ENCODE measurements around the gene ACSS3.

Gene ACSS3

DNA sequence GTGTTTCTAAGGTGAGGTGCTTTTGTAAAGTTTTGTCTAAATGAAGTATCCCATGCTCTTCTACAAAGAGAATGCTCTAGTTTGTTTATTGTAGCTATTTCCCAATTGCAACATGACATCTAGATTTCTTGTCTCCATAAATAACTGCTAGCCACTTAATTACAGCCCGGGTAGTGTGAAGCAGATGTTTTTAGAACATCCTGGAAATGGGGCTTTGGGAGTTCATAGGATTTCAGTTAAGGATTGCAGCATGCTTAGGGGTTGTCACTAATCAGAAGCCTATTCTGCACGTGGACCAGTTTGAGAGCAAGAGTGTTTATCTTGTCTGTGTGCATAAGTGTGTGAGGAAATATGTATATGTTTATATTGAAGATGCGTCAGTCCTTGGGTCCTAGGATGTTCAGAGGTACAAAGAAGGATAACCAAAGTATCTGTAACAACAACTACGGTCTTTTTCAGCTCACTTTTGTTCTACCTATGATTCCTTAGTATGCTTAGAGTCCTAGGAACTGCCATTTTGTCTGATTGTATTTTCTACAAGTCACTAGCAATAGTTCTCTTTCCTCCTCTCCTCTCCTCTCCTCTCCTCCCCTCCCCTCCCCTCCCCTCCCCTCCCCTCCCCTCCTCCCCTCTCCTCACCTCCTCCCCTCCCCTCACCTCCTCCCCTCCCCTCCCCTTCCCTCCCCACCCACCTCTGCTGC, 135.3 kb downstream of the ACSS3 start:
- TF ChIP-seq FOXM1 (IDR thresholded peaks at IDR 0.05; ENCODE audit: borderline replicate concordance, low read depth) (no peak), CEBPB (IDR thresholded peaks at IDR 0.05) (no peak), YY1 (IDR thresholded peaks at IDR 0.05; ENCODE audit: low read depth) (no peak), RAD21 (IDR thresholded peaks at IDR 0.05; ENCODE audit: low read depth) (no peak), EGR1 (IDR thresholded peaks at IDR 0.05) (no peak), TAF1 (IDR thresholded peaks at IDR 0.05; ENCODE audit: low read depth) (no peak), ZBTB7A (IDR thresholded peaks at IDR 0.05; ENCODE audit: low read depth) (no peak), REST (IDR thresholded peaks at IDR 0.05; ENCODE audit: low read depth) (no peak), TCF12 (IDR thresholded peaks at IDR 0.05; ENCODE audit: low read depth) (no peak), USF1 (IDR thresholded peaks at IDR 0.05) (no peak), CREB1 (IDR thresholded peaks at IDR 0.05; ENCODE audit: low read depth) (no peak), EP300 (IDR thresholded peaks at IDR 0.05; ENCODE audit: borderline replicate concordance) (no peak), TEAD4 (IDR thresholded peaks at IDR 0.05) (no peak), NFIC (IDR thresholded peaks at IDR 0.05) (no peak)
- TF ChIP-seq, protein P1, sequence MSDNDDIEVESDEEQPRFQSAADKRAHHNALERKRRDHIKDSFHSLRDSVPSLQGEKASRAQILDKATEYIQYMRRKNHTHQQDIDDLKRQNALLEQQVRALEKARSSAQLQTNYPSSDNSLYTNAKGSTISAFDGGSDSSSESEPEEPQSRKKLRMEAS (IDR thresholded peaks at IDR 0.05) = no peak

- TF ChIP-seq ZBTB7A (IDR thresholded peaks at IDR 0.05; ENCODE audit: low read depth) = no peak
- TF ChIP-seq TAF1 (IDR thresholded peaks at IDR 0.05; ENCODE audit: low read depth) = no peak
- TF ChIP-seq YY1 (IDR thresholded peaks at IDR 0.05; ENCODE audit: low read depth) = no peak
- no peak for TF ChIP-seq FOXM1 (IDR thresholded peaks at IDR 0.05; ENCODE audit: borderline replicate concordance, low read depth)
- TF ChIP-seq TEAD4 (IDR thresholded peaks at IDR 0.05) = no peak
- no peak for TF ChIP-seq CREB1 (IDR thresholded peaks at IDR 0.05; ENCODE audit: low read depth)
- no peak for TF ChIP-seq USF1 (IDR thresholded peaks at IDR 0.05)
- TF ChIP-seq EP300 (IDR thresholded peaks at IDR 0.05; ENCODE audit: borderline replicate concordance) = no peak
- no peak for TF ChIP-seq EGR1 (IDR thresholded peaks at IDR 0.05)
- TF ChIP-seq CEBPB (IDR thresholded peaks at IDR 0.05) = no peak
- no peak for TF ChIP-seq REST (IDR thresholded peaks at IDR 0.05; ENCODE audit: low read depth)
- TF ChIP-seq, protein P1 (IDR thresholded peaks at IDR 0.05) = no peak
- TF ChIP-seq RAD21 (IDR thresholded peaks at IDR 0.05; ENCODE audit: low read depth) = no peak
- no peak for TF ChIP-seq TCF12 (IDR thresholded peaks at IDR 0.05; ENCODE audit: low read depth)
- TF ChIP-seq NFIC (IDR thresholded peaks at IDR 0.05) = no peak
Observed at GRCh38 chr12:81216739-81217138, 138.9 kb downstream of the ACSS3 start.

- TF ChIP-seq CREB1 (IDR thresholded peaks at IDR 0.05; ENCODE audit: low read depth) (no peak), TAF1 (IDR thresholded peaks at IDR 0.05; ENCODE audit: low read depth) (no peak), TCF12 (IDR thresholded peaks at IDR 0.05; ENCODE audit: low read depth) (no peak), EGR1 (IDR thresholded peaks at IDR 0.05) (no peak), CEBPB (IDR thresholded peaks at IDR 0.05) (no peak), RAD21 (IDR thresholded peaks at IDR 0.05; ENCODE audit: low read depth) (no peak), ZBTB7A (IDR thresholded peaks at IDR 0.05; ENCODE audit: low read depth) (no peak)
Observed at GRCh38 chr12:81221681-81222080, 143.8 kb downstream of the ACSS3 start.

DNA sequence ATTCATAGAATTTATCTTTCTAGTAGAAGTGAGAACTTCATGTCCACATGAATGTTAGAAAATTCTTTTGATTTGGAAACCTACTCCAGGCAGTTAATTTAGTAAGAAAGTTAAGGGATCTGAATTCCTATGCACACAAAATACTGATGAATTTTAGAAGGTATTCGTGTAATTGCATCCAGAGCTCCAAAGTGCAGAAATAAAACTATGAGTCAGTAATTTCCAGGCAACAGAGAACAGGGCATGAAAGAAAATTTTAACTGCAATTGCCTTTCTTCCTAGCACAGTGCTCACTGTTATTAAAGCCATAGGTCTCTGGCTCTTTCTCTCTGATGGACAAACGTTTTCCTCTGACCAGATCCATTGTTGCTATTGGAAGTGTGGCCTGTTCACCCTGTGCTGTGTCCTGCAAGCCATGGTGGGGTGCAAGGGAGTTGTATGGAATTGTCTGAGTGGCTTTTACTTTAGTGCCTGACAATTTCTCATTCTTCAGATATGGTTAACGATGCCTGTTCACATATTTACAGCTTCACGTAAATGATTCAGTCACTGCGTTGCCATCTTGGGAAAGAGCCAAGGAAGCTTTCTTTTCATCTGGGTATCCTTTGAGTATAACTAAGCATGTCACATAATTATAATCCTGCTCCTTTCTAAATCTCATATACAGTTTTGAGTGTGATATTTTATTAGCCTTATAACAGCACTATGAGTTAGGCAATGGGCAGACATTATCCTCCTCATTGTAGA, 145.1 kb downstream of the ACSS3 start:
- TF ChIP-seq TAF1 (IDR thresholded peaks at IDR 0.05; ENCODE audit: low read depth) (no peak), ZBTB7A (IDR thresholded peaks at IDR 0.05; ENCODE audit: low read depth) (no peak), EP300 (IDR thresholded peaks at IDR 0.05; ENCODE audit: borderline replicate concordance) (no peak), TEAD4 (IDR thresholded peaks at IDR 0.05) (no peak), USF1 (IDR thresholded peaks at IDR 0.05) (no peak), RAD21 (IDR thresholded peaks at IDR 0.05; ENCODE audit: low read depth) (no peak), REST (IDR thresholded peaks at IDR 0.05; ENCODE audit: low read depth) (no peak), NFIC (IDR thresholded peaks at IDR 0.05) (no peak), TCF12 (IDR thresholded peaks at IDR 0.05; ENCODE audit: low read depth) (no peak), CEBPB (IDR thresholded peaks at IDR 0.05) (no peak), YY1 (IDR thresholded peaks at IDR 0.05; ENCODE audit: low read depth) (no peak), EGR1 (IDR thresholded peaks at IDR 0.05) (no peak), CREB1 (IDR thresholded peaks at IDR 0.05; ENCODE audit: low read depth) (no peak), FOXM1 (IDR thresholded peaks at IDR 0.05; ENCODE audit: borderline replicate concordance, low read depth) (no peak)
- TF ChIP-seq, protein P1 (IDR thresholded peaks at IDR 0.05) = no peak

All from Ishikawa (cell line).